GM10266 (cell line): ENCODE measurements around the gene KLHL21.
A peak's percentile ranks its signal among the peaks of the same experiment; 100 is the strongest.

ENCODE experiments used
- DNase-seq: peaks from one replicate; pipeline ENCODE4 v3.0.0; 2012; ENCODE audit errors: extremely low spot score
- CTCF ChIP-seq: IDR thresholded peaks from 2 replicates; pipeline ENCODE4 v1.5.1; 2012; ENCODE audit warnings: mild to moderate bottlenecking, low read depth; ENCODE audit not compliant: control insufficient read depth, insufficient read depth; ENCODE audit errors: missing control alignments

The KLHL21 gene

DNA sequence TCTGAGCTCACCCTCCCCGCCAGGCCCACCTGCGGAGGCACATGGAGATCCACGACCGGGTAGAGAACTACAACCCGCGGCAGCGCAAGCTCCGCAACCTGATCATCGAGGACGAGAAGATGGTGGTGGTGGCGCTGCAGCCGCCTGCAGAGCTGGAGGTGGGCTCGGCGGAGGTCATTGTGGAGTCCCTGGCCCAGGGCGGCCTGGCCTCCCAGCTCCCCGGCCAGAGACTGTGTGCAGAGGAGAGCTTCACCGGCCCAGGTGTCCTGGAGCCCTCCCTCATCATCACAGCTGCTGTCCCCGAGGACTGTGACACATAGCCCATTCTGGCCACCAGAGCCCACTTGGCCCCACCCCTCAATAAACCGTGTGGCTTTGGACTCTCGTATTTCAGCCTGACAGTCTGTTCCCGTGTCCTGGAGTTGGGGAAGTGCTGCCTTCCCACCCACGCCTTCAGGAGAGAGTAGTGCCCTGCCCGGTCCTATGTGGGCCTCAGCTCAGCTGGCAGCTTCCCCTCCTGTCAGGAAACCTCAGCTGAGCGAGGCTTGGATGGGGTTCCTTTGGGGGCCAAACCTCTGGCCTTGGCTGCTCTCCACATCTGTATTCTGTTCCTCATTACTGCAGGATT is 13.7 kb downstream of the KLHL21 start:
- no peak for DNase-seq
- TF ChIP-seq CTCF = no peak

DNA sequence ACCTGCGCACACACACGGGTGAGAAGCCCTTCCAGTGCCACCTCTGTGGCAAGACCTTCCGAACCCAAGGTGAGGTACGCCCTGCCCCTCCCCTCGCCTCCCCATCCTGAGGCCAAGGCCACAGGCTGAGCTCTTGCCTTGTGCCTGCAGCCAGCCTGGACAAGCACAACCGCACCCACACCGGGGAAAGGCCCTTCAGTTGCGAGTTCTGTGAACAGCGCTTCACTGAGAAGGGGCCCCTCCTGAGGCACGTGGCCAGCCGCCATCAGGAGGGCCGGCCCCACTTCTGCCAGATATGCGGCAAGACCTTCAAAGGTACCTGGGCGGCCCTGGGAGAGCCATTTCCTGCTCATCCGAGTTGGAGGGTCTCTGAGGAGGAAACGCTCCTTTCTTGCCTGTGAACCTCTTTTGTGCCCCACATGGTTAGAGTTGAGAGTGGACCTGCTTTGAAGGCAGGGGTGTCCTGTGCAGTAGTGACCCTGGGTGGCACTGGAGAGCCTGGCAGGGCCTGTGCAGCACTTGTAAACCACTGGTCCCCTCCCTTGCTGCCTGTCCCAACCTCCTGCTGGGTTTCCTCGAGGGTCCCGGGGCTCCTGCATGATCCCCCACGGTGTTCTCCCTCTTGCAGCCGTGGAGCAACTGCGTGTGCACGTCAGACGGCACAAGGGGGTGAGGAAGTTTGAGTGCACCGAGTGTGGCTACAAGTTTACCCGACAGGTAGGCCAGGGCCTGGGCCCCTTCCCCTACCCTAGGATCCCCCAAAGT is 14.4 kb downstream of the KLHL21 start:
- DNase-seq = no peak
- TF ChIP-seq CTCF = no peak

DNA sequence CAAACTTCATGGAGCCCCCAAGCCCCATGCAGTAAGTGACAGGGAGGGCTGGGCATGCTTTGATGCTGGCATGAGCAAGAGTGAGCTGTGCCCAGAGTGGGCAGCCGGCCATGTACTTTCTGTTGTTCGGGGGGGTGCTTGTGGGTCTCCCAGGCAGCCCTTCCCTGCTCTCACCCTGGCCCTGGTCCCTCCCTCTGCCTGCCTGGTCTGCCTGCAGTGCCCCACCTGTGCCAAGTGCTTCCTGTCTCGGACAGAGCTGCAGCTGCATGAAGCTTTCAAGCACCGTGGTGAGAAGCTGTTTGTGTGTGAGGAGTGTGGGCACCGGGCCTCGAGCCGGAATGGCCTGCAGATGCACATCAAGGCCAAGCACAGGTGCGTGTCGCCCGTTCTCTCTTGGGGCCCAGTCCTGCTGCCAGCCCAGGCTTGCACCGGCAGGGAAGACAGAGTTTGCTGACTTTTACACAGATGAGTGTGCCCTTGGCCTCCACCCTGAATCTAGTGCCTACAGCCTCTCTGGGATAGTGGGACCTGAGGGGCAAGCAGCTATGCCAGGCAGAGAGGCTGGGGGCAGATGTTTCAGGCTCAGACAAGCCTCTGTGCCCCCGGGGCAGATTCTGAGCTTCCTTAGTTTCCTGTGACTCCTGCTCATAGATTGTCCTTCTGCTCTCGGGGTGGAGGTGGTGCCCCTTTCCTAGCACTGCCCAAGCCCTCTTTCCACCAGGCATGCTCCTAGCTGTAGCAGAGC is 15.2 kb downstream of the KLHL21 start:
- DNase-seq = no peak
- TF ChIP-seq CTCF = no peak

GRCh38 chr1:6586404-6586816 is 16.3 kb downstream of the KLHL21 start:
- DNase-seq = no peak
- no peak for TF ChIP-seq CTCF

- no peak for TF ChIP-seq CTCF
- DNase-seq = peak; percentile 11
Measured at GRCh38 chr1:6585841-6586240, 16.8 kb downstream of the KLHL21 start.

GRCh38 chr1:6585081-6585722 is 17.5 kb downstream of the KLHL21 start:
- DNase-seq = peak; percentile 8
- no peak for TF ChIP-seq CTCF
